CD4-positive, alpha-beta T cell treated with Interleukin-2 at 100 ng/mL for 4 hours (primary cell): Measurements from ENCODE around the gene SLC5A9.
"Not testable (repeated sequence)": the region's sequence is repeated elsewhere in the genome, so short reads cannot be mapped to it uniquely, and the experiment has no call there.

Source experiments
- DNase-seq: peaks from one replicate; pipeline ENCODE4 v3.0.0-alpha.2; 2020; ENCODE audit warnings: low spot score

The SLC5A9 gene

DNA sequence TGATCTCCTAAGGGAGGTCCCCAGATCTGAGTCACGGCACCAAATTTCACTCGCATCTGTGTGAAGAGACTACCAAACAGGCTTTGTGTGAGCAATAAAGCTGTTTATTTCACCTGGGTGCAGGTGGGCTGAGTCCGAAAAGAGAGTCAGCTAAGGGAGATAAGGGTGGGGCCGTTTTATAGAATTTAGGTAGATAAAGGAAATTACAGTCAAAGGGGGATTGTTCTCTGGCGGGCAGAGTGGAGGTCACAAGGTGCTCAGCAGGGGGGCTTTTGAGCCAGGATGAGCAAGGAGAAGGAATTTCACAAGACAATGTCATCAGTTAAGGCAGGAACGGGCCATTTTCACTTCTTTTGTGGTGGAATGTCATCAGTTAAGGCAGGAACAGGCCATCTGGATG, 8.2 kb upstream of the SLC5A9 start:
- DNase-seq, result not testable (repeated sequence)

DNA sequence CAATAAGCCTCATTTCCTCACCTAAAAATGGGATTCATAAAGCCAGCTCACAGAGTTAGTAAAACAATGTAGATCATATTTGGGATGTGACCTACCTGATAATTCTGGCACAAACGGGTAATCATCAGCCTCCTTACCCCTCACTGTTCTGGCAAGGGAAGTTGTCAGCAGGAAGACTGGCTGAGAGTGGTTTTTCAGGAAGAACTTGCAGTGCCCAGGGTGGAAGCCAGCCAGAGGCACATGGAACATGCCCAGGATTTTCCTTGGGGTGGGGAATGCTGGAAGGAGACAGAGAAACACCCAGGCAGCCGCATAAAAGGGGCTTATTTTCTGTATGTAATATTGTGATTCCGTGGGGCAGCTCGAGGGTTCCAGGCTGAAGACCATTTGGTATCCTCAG, 7.7 kb upstream of the SLC5A9 start:
- no peak for DNase-seq

DNA sequence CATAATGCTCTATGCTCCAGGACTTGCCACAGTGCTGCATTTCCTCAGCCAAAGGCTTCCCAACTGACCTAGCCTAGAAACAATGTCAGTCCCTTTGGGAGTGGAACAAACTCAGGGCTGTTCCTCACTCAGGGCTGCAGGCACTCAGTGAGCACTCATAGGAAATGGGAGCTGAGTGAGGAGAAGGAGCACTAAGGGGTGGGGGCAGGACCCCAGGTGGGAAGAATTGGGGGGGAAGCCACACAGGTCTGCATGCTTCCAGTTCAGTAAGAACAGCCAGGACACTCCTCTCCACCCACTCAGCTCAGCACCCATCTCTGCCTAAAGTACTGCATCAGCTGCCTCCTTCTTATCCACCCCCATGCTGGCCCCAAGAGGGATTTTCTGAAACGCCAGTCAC, 7.3 kb upstream of the SLC5A9 start:
- no peak for DNase-seq

DNA sequence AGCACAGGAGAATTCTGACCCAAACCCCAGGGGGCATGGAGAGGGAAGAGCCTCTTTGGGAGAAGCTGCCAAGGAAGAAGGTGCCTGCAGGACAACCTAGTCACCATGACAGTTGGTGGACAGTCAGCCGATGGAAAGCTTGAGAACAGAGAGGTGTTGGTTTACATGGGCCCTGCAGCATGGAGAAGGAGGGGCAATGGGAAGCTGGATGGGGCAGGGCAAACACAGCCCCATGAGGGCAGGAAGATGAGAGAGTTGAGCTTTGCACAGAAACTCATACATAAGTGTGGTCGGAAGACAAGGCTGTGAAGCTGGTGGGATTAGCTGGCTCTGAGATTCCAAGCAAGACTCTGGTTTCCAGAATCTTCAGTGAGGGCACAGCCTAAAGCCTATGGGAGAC, 6.6 kb upstream of the SLC5A9 start:
- no peak for DNase-seq

DNA sequence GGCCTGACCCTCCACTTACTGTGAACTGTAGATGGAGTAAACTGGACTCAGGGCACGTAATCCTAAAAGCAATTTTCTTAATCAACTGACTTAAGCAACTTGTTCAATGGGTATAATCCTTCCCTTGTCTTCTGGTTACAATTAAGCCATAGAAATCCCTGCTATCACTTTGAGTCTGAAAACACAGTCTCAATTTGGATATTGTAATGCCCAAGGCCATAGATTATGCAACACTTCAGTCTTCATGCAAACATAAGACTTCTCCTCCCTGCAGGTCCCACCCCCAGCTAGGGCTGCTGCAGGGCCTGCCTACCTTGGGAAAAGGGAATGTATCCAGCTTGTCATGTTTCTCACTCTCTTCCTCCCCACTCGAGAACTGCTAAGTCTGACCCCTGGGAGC, 6.2 kb upstream of the SLC5A9 start:
- no peak for DNase-seq

DNA sequence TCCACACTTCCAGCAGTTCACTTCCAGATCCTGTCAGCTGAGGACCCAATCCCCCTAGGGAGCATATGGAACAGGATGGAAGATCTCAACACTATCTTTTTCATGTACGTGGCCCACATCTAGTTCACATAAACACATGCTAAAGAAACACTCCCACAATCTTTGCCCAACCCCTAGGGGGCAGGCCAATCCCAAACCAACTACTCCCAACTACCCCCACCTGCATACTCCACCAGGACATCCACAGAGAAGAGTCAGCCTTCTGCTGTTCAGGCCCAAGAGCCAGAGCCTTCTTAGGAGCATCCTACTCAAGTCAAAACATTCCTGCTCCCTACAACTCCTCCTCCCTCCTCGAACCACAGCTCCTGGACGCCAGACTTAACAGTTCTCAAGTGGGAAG, 5.6 kb upstream of the SLC5A9 start:
- no peak for DNase-seq

DNA sequence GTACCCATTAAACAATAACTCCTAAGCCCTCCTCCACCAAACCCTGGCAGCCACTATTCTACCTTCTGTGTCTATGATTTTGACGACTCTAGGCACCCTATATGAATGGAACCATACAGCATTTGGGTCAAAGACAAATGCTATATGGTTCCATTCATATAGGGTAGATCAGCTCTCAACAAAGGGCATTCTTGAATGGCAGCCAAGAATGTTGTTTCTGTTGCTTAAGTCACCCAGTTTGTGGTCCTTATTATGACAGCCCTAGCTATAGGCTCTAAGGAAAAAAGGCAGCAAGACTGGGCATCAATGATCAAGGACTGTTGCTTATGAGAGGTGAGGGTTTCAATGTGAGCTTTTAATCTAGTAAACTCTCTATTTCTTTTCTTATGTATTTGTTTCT, 4.7 kb upstream of the SLC5A9 start:
- DNase-seq, result no peak

DNA sequence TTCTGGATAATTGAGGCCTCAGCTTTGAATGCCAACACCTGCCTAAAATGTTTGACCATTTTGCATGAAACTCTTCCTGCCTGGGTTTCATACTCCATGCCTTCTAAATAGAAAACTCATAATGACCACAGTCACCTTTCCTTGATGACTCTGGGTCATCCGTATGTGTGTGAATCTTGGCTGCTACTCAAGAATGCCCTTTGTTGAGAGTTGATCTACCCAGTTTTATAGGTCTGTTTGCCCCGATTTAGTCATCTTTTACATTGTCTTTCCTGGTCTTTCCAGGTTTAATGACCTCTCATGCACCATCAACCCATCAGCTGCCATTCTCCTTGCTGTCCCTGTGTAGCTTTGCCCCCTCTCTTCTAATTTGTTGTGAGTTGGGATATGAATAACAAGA, 2.7 kb upstream of the SLC5A9 start:
- no peak for DNase-seq

DNA sequence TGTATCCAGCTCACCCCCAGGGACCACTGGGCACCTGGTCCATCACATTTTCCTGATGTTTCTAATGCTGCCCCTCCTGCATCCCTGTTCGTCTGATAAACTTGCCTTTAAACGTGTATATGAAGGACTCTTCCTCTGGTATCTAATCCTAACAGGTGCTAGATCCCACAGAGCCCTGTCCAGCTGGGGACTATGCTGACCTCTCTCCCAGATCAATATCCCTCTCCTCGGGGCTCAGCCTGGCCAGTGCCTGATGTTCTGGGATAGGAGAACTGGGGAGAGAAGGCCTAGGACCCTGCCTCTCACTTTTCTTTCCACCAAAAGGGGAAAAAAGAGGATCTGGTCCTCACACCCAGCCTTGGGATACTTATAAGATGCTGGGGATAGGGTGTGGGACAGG, 1.4 kb upstream of the SLC5A9 start:
- DNase-seq, result no peak

DNA sequence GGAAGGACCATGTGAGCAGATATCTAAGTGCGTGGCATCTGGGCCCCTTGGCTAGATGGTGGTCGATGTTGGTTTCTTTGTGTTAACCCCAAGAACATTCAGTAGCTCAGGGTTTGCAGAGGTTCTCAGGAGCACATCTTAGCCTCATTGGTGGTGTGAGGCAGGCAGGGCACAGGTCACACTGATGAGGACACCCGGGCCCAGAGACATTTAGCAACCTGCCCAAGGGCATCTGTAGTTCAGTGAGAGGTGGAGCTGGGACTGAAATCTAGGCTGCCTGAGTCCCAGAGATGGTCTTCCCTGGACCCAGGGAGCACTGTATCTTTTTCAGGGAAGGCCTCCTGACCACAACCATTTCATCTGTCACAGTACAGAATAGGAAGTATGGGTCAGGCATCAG, 859 bp upstream of the SLC5A9 start:
- DNase-seq, result no peak

DNA sequence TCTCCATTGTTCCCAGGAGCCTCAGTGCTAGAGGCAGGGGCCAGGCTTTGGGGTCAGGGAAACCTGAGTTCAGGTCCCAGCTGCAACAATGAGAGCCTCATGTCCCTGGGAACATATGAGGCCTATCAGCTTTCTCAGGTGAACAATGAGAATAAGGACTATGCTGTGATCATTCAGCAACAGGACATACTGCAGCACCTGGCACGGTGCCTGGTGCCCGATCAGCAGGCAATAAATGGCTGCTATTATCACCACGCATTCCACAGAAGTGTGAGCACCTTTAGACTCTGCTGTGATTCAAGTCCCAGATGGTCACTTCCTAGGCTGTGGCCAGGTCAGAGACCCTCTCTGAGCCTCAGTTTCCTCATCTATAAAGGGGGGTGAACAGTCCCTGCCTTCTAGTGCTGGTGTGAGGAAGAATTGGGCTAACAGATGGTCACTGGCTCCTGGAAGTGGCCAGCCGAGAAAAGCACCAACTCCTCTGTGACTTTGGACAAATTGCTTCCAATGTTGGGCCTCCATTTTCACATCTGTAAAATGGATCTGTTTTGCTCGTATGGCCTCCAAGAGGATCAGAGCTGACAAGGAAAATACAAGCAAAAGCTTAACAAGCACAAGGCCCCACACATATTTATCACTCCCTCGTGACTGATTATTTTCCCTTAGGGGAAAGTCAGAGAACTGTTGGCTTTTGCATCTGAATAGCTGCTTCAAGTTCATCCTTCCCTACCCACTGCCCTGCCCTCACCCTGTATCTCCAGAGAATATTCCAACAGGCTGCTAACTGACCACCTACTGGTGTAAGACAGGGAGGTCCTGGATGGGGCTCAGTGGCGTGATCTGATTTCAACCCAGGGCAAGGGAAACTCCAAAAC, 1.1 kb downstream of the SLC5A9 start:
- no peak for DNase-seq

DNA sequence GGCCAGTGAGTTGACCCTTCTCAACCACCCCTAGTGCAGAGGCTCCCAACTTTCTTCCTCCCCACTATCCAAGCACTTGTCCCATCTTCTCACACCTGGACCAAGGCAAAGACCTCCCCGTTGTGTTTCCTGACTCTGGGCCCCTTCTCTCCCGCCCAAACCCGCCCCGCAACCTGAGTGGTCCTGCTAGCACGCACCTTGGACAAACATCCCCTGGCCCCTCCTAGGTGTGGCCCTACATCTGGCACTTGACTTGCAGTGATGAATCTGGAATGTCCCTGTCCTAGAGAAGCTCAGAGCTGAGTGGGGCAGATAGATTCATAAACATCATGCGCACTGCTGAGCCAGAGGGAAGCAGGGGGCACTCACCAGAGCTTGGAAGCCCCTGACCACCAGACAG, 2.3 kb downstream of the SLC5A9 start:
- DNase-seq, result no peak

DNA sequence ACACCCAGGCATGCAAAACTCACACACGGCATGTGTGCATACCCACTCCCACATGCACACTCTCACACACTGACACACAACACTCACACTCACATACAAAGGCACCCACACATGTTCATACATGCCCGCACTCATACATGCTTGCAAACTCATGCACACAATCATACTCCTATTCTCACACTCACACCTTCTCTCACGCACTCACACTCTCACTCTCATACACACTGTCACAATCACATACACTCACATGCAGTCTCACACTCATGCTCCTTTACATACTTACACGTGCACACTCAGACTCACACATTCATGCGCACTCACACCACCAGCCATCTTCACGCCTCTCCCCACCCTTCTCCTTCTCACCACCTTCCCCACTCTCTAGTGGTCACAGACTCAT, 3.1 kb downstream of the SLC5A9 start:
- no peak for DNase-seq

DNA sequence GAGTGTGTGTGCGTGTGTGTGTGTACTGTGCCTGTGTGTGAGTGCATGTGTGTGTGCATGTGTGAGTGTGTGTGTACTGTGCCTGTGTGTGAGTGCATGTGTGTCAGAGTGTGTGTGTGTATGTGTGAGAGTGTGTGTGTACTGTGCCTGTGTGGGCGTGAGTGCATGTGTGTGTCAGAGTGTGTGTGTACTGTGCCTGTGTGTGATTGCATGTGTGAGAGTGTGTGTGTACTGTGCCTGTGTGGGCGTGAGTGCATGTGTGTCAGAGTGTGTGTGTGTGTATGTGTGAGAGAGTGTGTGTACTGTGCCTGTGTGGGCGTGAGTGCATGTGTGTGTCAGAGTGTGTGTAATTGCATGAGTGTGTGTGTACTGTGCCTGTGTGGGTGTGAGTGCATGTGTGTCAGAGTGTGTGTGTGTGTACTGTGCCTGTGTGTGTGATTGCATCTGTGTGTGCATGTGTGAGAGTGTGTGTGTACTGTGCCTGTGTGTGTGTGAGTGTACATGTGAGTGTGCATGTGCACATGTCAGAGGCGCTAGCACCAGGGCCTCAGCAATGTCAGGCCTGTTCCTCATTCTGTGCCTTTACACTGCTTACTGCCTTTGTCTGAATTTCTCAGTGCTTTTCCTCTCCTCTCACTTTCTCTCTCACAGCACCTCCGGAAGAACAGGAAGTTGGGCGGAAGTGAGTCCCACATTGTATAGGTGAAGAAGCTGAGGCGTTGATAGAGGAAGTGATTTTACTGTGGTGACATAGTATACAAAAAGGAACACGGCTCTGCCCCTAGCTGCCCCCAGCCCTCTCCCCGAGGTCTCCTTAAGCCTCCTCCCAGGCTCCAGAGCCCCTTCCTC, 4.9 kb downstream of the SLC5A9 start:
- peak; percentile 10 for DNase-seq

DNA sequence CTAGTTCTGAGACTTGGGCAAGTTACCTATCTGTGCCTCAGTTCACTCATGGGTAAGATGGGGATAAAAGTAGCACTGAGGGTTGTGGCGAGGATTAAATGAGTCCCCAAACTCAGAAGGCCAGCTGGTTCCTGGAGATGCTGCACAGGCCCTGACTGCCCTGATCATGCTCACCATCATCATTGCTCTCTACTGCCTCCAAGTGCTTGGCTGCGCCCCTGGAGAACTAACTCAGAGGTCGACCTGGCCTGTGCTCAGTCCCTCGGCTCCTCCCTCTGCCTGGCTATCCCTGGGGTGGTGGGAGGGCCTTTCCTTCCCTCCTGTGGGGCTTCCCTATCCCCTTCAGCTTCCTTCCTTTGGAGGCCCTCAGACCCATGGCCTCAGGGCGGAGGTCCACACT, 5.6 kb downstream of the SLC5A9 start:
- DNase-seq, result no peak

DNA sequence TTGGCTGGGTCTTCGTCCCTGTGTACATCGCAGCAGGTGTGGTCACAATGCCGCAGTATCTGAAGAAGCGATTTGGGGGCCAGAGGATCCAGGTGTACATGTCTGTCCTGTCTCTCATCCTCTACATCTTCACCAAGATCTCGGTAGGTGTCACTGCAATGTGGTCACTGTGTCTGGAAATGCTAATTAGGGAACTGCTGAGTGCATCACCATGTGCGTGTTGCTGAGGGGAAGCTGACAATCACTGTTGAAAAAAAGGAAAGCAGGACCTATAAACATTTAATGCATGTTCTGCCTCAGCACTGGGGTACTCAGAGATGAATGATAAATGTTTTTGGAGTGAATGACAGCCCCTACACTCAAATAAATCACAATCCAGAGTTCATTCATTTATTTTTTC, 6.8 kb downstream of the SLC5A9 start:
- DNase-seq, result no peak

DNA sequence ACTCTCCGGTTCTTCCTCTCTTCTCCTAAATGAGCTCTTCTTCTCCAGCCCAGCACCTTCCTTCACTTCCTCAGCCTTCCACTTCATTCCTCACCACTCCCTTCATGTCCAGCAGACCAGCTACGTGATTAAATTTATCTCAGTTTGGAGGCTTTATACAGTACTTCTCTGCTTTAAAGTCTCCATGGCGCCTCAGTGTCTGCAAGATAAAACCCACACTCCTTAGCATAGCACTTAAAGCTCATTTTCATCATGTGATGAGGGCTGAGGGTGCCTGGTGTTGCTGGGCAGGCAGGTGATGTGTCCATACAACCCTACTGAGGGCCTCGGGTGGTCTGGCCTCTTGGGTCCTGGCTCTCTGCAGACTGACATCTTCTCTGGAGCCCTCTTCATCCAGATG, 7.7 kb downstream of the SLC5A9 start:
- no peak for DNase-seq

DNA sequence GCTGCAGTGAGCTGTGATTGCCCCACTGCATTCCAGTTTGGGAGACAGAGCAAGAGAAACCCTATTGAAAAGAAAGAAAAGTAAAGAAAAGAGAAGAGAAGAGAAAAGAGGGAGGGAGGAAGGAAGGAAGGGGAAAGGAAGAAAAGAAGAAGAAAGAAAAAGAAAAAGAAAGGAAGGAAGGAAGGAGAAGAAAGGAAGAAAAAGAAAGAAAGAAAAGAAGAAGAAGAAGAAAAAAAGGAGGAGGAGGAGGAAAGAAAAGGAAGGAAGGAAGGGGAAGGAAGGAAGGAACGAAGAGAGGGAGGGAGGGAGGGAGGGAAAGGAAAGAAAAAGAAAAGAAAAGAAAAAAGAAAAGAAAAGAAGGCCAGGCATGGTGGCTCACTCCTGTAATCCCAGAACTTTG, 10.2 kb downstream of the SLC5A9 start:
- DNase-seq, result no peak

DNA sequence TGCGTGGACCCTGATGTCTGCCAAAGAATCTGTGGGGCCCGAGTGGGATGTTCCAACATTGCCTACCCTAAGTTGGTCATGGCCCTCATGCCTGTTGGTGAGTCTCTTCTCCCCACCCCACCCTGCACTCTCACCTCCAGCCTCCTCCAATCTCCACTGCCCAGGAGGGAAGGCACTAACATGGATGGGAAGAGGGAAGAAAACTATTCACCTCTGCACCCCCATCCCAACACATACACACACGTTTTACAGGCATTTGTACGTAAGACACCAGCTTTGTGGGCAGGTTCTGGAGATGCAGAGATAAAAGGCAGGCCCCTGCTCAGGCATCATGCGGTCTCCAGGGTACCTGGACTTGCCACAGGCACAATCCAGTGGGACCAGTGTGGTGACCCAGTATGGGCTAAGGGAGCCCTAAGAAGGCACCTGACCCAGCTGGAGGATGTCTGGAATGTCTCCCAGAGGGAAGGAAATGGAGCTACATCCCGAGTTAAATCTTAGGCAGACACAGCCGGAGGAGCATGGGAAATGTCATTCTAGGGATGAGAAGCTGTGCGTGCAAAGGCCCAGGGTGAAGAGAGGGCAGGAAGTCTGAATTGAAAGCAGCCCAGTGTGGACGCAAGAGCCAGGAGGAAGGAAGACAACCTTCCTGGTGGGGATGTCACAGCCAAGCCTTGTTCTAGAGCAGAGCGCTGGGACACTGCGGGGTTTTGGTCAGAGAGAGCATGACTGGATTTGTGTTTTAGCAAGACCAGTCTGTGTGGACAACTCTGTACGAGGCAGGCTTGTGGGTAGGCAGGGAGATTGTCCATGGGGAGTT, 11.4 kb downstream of the SLC5A9 start:
- DNase-seq, result no peak

DNA sequence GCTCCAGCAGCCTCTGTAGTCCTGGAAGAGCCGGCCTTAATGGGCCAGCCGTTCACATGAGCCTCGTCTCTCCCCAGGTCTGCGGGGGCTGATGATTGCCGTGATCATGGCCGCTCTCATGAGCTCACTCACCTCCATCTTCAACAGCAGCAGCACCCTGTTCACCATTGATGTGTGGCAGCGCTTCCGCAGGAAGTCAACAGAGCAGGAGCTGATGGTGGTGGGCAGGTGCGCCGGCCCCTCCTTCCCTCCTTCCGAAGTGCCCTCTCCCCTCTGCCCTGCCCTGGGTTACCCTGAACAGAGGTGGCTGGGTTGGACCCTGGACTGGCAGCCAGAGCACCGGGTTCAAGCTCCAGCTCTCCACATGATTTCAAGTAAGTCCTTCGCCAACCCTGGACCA, 13.1 kb downstream of the SLC5A9 start:
- no peak for DNase-seq

DNA sequence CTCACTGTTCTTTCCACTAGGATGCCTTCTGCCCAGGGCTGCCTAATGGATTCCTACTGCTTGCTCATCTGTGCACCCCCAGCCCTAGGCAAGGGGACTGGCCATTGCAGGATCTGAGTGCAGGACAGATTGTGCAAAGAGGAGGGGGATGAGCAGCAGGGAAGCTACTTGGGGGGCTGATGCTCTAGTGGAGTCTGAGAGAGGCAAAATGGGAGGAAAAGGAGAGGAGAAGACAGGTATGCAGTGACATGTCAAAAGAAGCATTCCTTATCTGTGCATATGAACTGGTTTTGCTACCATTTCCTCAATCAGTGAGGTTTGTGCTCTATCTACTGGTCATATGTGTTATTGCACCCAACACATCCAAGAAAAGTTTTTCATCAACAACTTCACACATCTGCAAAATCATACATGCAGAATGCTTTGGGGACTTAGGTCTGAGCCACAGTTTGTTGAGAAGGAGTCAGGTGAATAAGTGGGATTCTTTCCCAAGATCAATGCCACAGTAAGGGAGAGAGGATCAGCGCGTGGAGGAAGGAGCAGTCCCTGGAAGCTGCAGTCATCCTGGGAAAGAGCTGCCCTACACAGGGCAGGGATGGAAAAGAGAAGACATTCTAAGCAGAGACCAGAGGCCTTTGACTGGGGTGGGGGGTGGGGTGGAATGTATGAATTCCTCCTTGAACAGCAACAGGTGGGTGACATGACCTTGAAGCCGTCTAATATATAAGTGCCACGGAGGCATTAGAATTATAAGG, 14.4 kb downstream of the SLC5A9 start:
- DNase-seq, result peak; percentile 38
